ENCODE data around the gene PRPF8.

DNA sequence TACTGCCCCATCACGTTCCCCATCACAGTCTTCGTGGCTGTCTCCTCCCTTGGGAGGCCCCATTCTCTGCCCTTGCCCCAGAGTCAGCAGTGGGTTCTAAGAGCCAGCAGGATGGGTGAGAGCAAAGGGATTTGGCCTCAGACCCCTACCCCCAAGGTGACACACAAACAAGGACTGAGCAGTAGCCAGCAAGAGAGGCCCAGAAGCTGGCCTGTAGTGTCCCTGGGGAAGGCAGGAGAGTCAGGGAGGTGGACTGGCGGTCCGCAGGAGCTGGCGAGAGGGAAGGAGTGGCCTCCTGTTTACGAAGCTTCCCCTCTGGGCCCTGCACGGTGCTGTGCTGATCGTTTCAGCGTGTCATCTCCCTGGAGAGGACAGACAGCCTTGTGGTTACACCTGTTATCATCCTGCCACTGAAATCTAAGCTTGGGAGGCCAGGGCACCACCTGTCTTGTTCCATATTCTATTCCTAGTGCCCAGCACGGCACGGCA lies 48.2 kb upstream of the PRPF8 start:
- TF ChIP-seq POLR2A (IDR thresholded peaks at IDR 0.05), result no peak
- TF ChIP-seq, protein P1, sequence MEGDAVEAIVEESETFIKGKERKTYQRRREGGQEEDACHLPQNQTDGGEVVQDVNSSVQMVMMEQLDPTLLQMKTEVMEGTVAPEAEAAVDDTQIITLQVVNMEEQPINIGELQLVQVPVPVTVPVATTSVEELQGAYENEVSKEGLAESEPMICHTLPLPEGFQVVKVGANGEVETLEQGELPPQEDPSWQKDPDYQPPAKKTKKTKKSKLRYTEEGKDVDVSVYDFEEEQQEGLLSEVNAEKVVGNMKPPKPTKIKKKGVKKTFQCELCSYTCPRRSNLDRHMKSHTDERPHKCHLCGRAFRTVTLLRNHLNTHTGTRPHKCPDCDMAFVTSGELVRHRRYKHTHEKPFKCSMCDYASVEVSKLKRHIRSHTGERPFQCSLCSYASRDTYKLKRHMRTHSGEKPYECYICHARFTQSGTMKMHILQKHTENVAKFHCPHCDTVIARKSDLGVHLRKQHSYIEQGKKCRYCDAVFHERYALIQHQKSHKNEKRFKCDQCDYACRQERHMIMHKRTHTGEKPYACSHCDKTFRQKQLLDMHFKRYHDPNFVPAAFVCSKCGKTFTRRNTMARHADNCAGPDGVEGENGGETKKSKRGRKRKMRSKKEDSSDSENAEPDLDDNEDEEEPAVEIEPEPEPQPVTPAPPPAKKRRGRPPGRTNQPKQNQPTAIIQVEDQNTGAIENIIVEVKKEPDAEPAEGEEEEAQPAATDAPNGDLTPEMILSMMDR (IDR thresholded peaks at IDR 0.05), result no peak
